ENCODE measurements around the gene METAP2. TPM values are rescaled to one million over a fixed set of nuclear protein-coding genes. Genes with fewer than 3 reads are reported as not detected.

The METAP2 gene
- polyA plus RNA-seq, 1 of the 3 experiments (the other 2 are of a cell fraction): 35.8 TPM

DNA sequence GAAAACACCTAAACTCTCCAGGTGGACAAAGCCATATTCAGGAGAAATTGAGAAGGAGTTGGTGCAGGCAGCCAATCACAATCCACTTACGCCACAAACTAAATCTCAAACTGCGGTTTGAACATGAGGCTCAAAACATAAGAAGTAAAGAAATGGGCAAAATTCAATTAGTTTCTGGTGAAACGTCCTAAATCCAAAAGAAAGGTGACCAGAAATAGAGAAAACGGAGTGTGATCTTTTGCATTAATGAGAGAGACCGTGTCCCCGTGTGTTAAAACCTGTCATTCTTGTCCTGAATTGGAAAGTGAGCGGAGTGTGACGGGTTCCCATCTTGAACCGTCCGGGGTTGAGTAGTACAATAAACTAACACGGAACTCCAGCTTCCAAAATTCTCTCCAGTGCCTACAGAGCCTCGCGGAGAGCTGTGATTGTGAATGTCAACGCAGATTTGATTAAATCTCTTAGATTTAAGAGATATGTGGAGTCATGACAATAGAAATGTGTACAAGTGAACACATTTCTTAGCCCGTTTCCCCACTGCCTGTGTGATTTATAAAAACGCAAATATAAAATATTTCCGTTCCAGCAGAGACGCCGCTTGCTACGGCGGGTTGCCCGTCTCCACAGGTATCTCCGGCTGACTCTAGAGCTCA, 595 bp upstream of the METAP2 start:
- H3K27me3 ChIP-seq (ENCODE audit: insufficient read depth): no peaks in the 10 kb centered on the region
- H3K9me3 ChIP-seq: no peaks in the 10 kb centered on the region
- 2% methylated on average over 23 of the region's 23 CpGs for WGBS (ENCODE audit: low lambda C conversion rate)
- peak overlapping the region; percentile 81 to 89 for H3K27ac ChIP-seq (ENCODE audit: low read depth in 2 of 2, low read length in 1 of 2)
- H3K4me3 ChIP-seq (ENCODE audit: low read depth in 2 of 2, low read length in 1 of 2): peak overlapping the region; percentile 78 to 95
- peak overlapping the region; percentile 98 for H3K9ac ChIP-seq
- H3K9me2 ChIP-seq: no peaks in the 10 kb centered on the region
- peaks cover 44% of the 10 kb centered on the region for H3K79me2 ChIP-seq (ENCODE audit: insufficient read depth)
- CTCF ChIA-PET: interaction anchor here (0.9 to 2.7 kb wide), 5 partner anchors 9 to 400 kb away, joined by 3 to 12 read pairs (median 4); partner anchors contain the start of genes FGD6, NR2C1 and VEZT
- peak; percentile 45 for DNase-seq
- H3K4me2 ChIP-seq: peak overlapping the region; percentile 79
- peaks cover 9% of the 10 kb centered on the region for H4K20me1 ChIP-seq (ENCODE audit: insufficient read depth)
- peak overlapping the region; percentile 98 for H2AFZ ChIP-seq (ENCODE audit: low read depth)
- TF ChIP-seq EP300 (IDR thresholded peaks at IDR 0.05; ENCODE audit: borderline replicate concordance in 1 of 2, low read depth in 1 of 2, low read length in 1 of 2): no peak
- TF ChIP-seq, protein P1, sequence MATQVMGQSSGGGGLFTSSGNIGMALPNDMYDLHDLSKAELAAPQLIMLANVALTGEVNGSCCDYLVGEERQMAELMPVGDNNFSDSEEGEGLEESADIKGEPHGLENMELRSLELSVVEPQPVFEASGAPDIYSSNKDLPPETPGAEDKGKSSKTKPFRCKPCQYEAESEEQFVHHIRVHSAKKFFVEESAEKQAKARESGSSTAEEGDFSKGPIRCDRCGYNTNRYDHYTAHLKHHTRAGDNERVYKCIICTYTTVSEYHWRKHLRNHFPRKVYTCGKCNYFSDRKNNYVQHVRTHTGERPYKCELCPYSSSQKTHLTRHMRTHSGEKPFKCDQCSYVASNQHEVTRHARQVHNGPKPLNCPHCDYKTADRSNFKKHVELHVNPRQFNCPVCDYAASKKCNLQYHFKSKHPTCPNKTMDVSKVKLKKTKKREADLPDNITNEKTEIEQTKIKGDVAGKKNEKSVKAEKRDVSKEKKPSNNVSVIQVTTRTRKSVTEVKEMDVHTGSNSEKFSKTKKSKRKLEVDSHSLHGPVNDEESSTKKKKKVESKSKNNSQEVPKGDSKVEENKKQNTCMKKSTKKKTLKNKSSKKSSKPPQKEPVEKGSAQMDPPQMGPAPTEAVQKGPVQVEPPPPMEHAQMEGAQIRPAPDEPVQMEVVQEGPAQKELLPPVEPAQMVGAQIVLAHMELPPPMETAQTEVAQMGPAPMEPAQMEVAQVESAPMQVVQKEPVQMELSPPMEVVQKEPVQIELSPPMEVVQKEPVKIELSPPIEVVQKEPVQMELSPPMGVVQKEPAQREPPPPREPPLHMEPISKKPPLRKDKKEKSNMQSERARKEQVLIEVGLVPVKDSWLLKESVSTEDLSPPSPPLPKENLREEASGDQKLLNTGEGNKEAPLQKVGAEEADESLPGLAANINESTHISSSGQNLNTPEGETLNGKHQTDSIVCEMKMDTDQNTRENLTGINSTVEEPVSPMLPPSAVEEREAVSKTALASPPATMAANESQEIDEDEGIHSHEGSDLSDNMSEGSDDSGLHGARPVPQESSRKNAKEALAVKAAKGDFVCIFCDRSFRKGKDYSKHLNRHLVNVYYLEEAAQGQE (IDR thresholded peaks at IDR 0.05; ENCODE audit: low read depth, low read length): no peak
- no peak for TF ChIP-seq RFX5 (IDR thresholded peaks at IDR 0.05; ENCODE audit: low read length)
- no peak for TF ChIP-seq TCF12 (IDR thresholded peaks at IDR 0.05)
- no peak for TF ChIP-seq YY1 (IDR thresholded peaks at IDR 0.05; ENCODE audit: low read depth)
- TF ChIP-seq GATA2 (CRISPR knock-in tag; IDR thresholded peaks at IDR 0.05): no peak
- no peak for TF ChIP-seq USF1 (IDR thresholded peaks at IDR 0.05; ENCODE audit: borderline replicate concordance, low read depth)
- no peak for TF ChIP-seq NRF1 (IDR thresholded peaks at IDR 0.05; ENCODE audit: low read depth, low read length)
- TF ChIP-seq RXRA (IDR thresholded peaks at IDR 0.05; ENCODE audit: borderline replicate concordance, low read depth): no peak
- TF ChIP-seq, protein P2, sequence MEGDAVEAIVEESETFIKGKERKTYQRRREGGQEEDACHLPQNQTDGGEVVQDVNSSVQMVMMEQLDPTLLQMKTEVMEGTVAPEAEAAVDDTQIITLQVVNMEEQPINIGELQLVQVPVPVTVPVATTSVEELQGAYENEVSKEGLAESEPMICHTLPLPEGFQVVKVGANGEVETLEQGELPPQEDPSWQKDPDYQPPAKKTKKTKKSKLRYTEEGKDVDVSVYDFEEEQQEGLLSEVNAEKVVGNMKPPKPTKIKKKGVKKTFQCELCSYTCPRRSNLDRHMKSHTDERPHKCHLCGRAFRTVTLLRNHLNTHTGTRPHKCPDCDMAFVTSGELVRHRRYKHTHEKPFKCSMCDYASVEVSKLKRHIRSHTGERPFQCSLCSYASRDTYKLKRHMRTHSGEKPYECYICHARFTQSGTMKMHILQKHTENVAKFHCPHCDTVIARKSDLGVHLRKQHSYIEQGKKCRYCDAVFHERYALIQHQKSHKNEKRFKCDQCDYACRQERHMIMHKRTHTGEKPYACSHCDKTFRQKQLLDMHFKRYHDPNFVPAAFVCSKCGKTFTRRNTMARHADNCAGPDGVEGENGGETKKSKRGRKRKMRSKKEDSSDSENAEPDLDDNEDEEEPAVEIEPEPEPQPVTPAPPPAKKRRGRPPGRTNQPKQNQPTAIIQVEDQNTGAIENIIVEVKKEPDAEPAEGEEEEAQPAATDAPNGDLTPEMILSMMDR (IDR thresholded peaks at IDR 0.05): no peak
- TF ChIP-seq RAD21 (IDR thresholded peaks at IDR 0.05; ENCODE audit: low read length): no peak
- TF ChIP-seq SIN3A (IDR thresholded peaks at IDR 0.05; ENCODE audit: borderline replicate concordance, low read depth, low read length): no peak
- TF ChIP-seq, protein P3, sequence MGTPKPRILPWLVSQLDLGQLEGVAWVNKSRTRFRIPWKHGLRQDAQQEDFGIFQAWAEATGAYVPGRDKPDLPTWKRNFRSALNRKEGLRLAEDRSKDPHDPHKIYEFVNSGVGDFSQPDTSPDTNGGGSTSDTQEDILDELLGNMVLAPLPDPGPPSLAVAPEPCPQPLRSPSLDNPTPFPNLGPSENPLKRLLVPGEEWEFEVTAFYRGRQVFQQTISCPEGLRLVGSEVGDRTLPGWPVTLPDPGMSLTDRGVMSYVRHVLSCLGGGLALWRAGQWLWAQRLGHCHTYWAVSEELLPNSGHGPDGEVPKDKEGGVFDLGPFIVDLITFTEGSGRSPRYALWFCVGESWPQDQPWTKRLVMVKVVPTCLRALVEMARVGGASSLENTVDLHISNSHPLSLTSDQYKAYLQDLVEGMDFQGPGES (IDR thresholded peaks at IDR 0.05; ENCODE audit: low read depth, low read length): no peak
- no peak for TF ChIP-seq FOXJ3 (CRISPR knock-in tag; IDR thresholded peaks at IDR 0.05)
- no peak for TF ChIP-seq TEAD4 (IDR thresholded peaks at IDR 0.05; ENCODE audit: borderline replicate concordance, insufficient read depth)
- TF ChIP-seq PBX3 (IDR thresholded peaks at IDR 0.05): no peak
- no peak for TF ChIP-seq ELF1 (IDR thresholded peaks at IDR 0.05)
- POLR2A ChIA-PET: interaction anchor here (0.6 to 1.4 kb wide), 7 partner anchors 22 to 256 kb away, joined by 3 to 5 read pairs (median 3); partner anchors contain the start of genes FGD6 and VEZT
- peaks cover 4% of the 10 kb centered on the region for H3F3A ChIP-seq (replicated peaks; ENCODE audit: insufficient read depth)
- peaks cover 16 to 25% of the 10 kb centered on the region in 2 experiments for H3K36me3 ChIP-seq (replicated peaks in 1 of 2; ENCODE audit: control insufficient read depth in 1 of 2, insufficient read depth in 2 of 2, low read length in 1 of 2)
- peaks cover 0 to 4% of the 10 kb centered on the region in 2 experiments; a peak in 2 of 4 replicates for H3K4me1 ChIP-seq (ENCODE audit: control insufficient read depth in 1 of 2, insufficient read depth in 2 of 2, low read depth in 1 of 2, low read length in 1 of 2)

Measured in SK-N-SH (cell line).